Lung (tissue), 12 donors: ENCODE results near the gene DAGLA. TPM values are rescaled to one million over a fixed set of nuclear protein-coding genes. Genes with fewer than 3 reads are reported as not detected.

Experiments
- ATAC-seq: fragments of 200-7000 bp; cut with Tn5 transposase; one replicate; pipeline ENCODE4 v1.9.1; 2020; ENCODE audit warnings: moderate number of reproducible peaks; ENCODE audit not compliant: insufficient read depth, low FRiP score
- DNase-seq, 3 donors: peaks; one replicate each; pipeline ENCODE4 v3.0.0-alpha.2; 2013 to 2017
- H3K27ac ChIP-seq, 2 donors: one replicate each; pipeline ENCODE4 v1.5.1; 2013; ENCODE audit warnings: mild to moderate bottlenecking in 2 of 2, moderate library complexity in 2 of 2, control low read depth in 1 of 2, inconsistent platforms in 1 of 2, low read depth in 1 of 2, low read length in 1 of 2
- H3K27me3 ChIP-seq, 3 donors: one replicate each; pipeline ENCODE4 v1.5.1; 2013; ENCODE audit warnings: low read length in 2 of 3; ENCODE audit not compliant: control insufficient read depth in 3 of 3, insufficient read depth in 3 of 3
- H3K36me3 ChIP-seq, 4 donors: one replicate each; pipeline ENCODE4 v1.5.1; 2013; ENCODE audit warnings: low read length in 4 of 4, mild to moderate bottlenecking in 1 of 4, moderate library complexity in 1 of 4; ENCODE audit not compliant: control insufficient read depth in 4 of 4, insufficient read depth in 4 of 4
- H3K4me1 ChIP-seq, 5 donors: one replicate each; pipeline ENCODE4 v1.5.1; 2013; ENCODE audit warnings: low read length in 5 of 5, mild to moderate bottlenecking in 2 of 5, moderate library complexity in 1 of 5; ENCODE audit not compliant: control insufficient read depth in 5 of 5, insufficient read depth in 5 of 5
- H3K4me3 ChIP-seq: one replicate; pipeline ENCODE4 v1.5.1; 2013; ENCODE audit warnings: mild to moderate bottlenecking, control low read depth, moderate library complexity
- H3K9ac ChIP-seq, 2 donors: one replicate each; pipeline ENCODE4 v1.5.1; 2013; ENCODE audit warnings: low read length in 2 of 2, control low read depth in 1 of 2; ENCODE audit not compliant: insufficient read depth in 1 of 2
- H3K9me3 ChIP-seq, 4 donors: one replicate each; pipeline ENCODE4 v1.5.1; 2013; ENCODE audit warnings: low read length in 3 of 4, mild to moderate bottlenecking in 1 of 4, moderate library complexity in 1 of 4; ENCODE audit not compliant: control insufficient read depth in 4 of 4, insufficient read depth in 3 of 4
- CTCF ChIP-seq: IDR thresholded peaks from 2 replicates; pipeline ENCODE4 v1.5.1; 2012; ENCODE audit warnings: mild to moderate bottlenecking; ENCODE audit errors: control extremely low read depth, extremely low read depth
- WGBS, 2 donors: extraction: QIAGEN DNeasy Blood & Tissue Kit; methylation state at CpG; one replicate each; pipeline ENCODE4 v1.1.7; 2013; 5-methylcytosine and 5-hydroxymethylcytosine counted together
- polyA plus RNA-seq, 2 donors: library from polyadenylated mRNA; stranded (reverse); fragments of 200-250 nt; gene quantifications; one replicate each; pipeline ENCODE4 v1.2.1, GENCODE V29; 2013
- total RNA-seq, 2 donors: library from RNA; depleted of rRNA in 1 of 2; stranded (reverse); fragments of >200 nt in 1 of 2; gene quantifications; one replicate each; pipeline ENCODE4 v1.2.1, GENCODE V29; 2014 to 2021
- donor health status: control.
- donor health status: control.
- donor health status: Bipolar disorder and iron deficiency.
- donor health status: healthy.
- donor health status: DM: yes; HTN: yes; CAD: no.

The DAGLA gene
- total and polyA plus RNA-seq, 4 donors = 1.5 to 7.5 (median 2.9) TPM

- Histone ChIP-seq H3K36me3 (no peaks in the 10 kb centered on the region), H3K27ac (no peak overlapping the region), H3K9ac (no peak overlapping the region), H3K27me3 (no peaks in the 10 kb centered on the region), H3K4me1 (peaks cover 0 to 2% (median 0%) of the 10 kb centered on the region in 5 donors), H3K9me3 (no peaks in the 10 kb centered on the region), H3K4me3 (no peak overlapping the region)
- no peak for TF ChIP-seq CTCF
- DNase-seq (no peak), ATAC-seq (no peak)
- 84 to 88% methylated on average over 8 of the region's 8 CpGs for WGBS, 2 donors
Measured at GRCh38 chr11:61642162-61642561, 38.0 kb upstream of the DAGLA start.

GRCh38 chr11:61645179-61645868, 34.9 kb upstream of the DAGLA start:
- no peak overlapping the region for H3K4me3 ChIP-seq
- peak overlapping the region in 1 of 2 donors; percentile 71 for H3K27ac ChIP-seq
- DNase-seq = peak; percentile 12 to 50 (median 27)
- H3K9me3 ChIP-seq = no peaks in the 10 kb centered on the region
- 66 to 80% methylated on average over 9 of the region's 9 CpGs for WGBS, 2 donors
- peaks cover 0 to 2% (median 0%) of the 10 kb centered on the region in 5 donors for H3K4me1 ChIP-seq
- ATAC-seq = peak; percentile 81
- no peaks in the 10 kb centered on the region for H3K36me3 ChIP-seq
- H3K27me3 ChIP-seq = no peaks in the 10 kb centered on the region
- TF ChIP-seq CTCF = no peak
- H3K9ac ChIP-seq = no peak overlapping the region

- ATAC-seq (no peak), DNase-seq (no peak)
- Histone ChIP-seq H3K4me1 (peaks cover 0 to 2% (median 0%) of the 10 kb centered on the region in 5 donors), H3K36me3 (no peaks in the 10 kb centered on the region), H3K9ac (no peak overlapping the region), H3K27ac (no peak overlapping the region), H3K4me3 (no peak overlapping the region), H3K27me3 (no peaks in the 10 kb centered on the region), H3K9me3 (no peaks in the 10 kb centered on the region)
- no peak for TF ChIP-seq CTCF
- WGBS, 2 donors = 70 to 75% methylated on average over 3 of the region's 3 CpGs
Measured at GRCh38 chr11:61647529-61647928, 32.7 kb upstream of the DAGLA start.
